Karpas-422 (cell line): ENCODE measurements around the gene MPRIP. TPM values are rescaled to one million over a fixed set of nuclear protein-coding genes. Genes with fewer than 3 reads are reported as not detected.
"Not testable (repeated sequence)": the region's sequence is repeated elsewhere in the genome, so short reads cannot be mapped to it uniquely, and the experiment has no call there.

Experiments
- DNase-seq: peaks from one replicate; pipeline ENCODE4 v3.0.0-alpha.2; 2015
- H2AFZ ChIP-seq: fragments of 200-600 bp; sonication (generic); 2 replicates; pipeline ENCODE4 v1.6.1; 2014; ENCODE audit warnings: antibody characterized with exemption, low read length, mixed read lengths
- H3K27ac ChIP-seq: fragments of 200-600 bp; sonication (generic); 2 replicates; pipeline ENCODE4 v1.5.1; 2014; ENCODE audit warnings: mild to moderate bottlenecking, low read length, moderate library complexity
- H3K27me3 ChIP-seq: fragments of 200-600 bp; sonication (generic); 2 replicates; pipeline ENCODE4 v1.6.1; 2014; ENCODE audit warnings: low read length, mixed read lengths
- H3K36me3 ChIP-seq: fragments of 200-600 bp; sonication (generic); 2 replicates; pipeline ENCODE4 v1.6.1; 2014; ENCODE audit warnings: low read length, mixed read lengths; ENCODE audit not compliant: insufficient read depth
- H3K4me1 ChIP-seq: fragments of 200-600 bp; sonication (generic); 2 replicates; pipeline ENCODE4 v1.6.1; 2014; ENCODE audit warnings: mild to moderate bottlenecking, low read length, mixed read lengths
- H3K4me2 ChIP-seq: fragments of 200-600 bp; sonication (generic); 2 replicates; pipeline ENCODE4 v1.6.1; 2014; ENCODE audit warnings: low read length, low read depth, mild to moderate bottlenecking; ENCODE audit not compliant: poor library complexity, severe bottlenecking
- H3K4me3 ChIP-seq: fragments of 200-600 bp; sonication (generic); 2 replicates; pipeline ENCODE4 v1.5.1; 2014; ENCODE audit warnings: mild to moderate bottlenecking, antibody characterized with exemption, low read length, mixed read lengths
- H3K79me2 ChIP-seq: fragments of 200-600 bp; sonication (generic); 2 replicates; pipeline ENCODE4 v1.6.1; 2014; ENCODE audit warnings: mild to moderate bottlenecking, low read length, mixed read lengths
- H3K9ac ChIP-seq: fragments of 200-600 bp; sonication (generic); 2 replicates; pipeline ENCODE4 v1.6.0; 2014; ENCODE audit warnings: low read length
- H3K9me2 ChIP-seq: fragments of 200-600 bp; sonication (generic), shearing (Covaris generic); replicated peaks from 2 replicates; pipeline ENCODE4 v1.6.0; 2014; ENCODE audit warnings: mild to moderate bottlenecking, low read length, moderate library complexity; ENCODE audit not compliant: insufficient read depth
- H3K9me3 ChIP-seq: fragments of 300-700, 200-600 bp; sonication (generic); 2 replicates; pipeline ENCODE4 v1.6.1; 2014; ENCODE audit warnings: low read length, mixed read lengths
- H4K20me1 ChIP-seq: fragments of 200-600 bp; sonication (generic); 2 replicates; pipeline ENCODE4 v1.6.1; 2014; ENCODE audit warnings: mild to moderate bottlenecking, antibody characterized with exemption, low read length, low read depth; ENCODE audit not compliant: insufficient read depth
- total RNA-seq: library from RNA; depleted of rRNA; stranded (reverse); fragments of >200 nt; shearing (Covaris generic); gene quantifications from 2 replicates; pipeline ENCODE4 v1.2.3, GENCODE V29; 2014; ENCODE audit warnings: low replicate concordance

The MPRIP gene
- total RNA-seq, 1 experiment from 2014 or later, result 44.1 TPM

GRCh38 chr17:17129466-17129865 lies 87.2 kb downstream of the MPRIP start:
- no peak overlapping the region for H2AFZ ChIP-seq
- no peaks in the 10 kb centered on the region for H3K36me3 ChIP-seq
- no peaks in the 10 kb centered on the region for H3K9me3 ChIP-seq
- H3K4me3 ChIP-seq, result no peak overlapping the region
- no peak overlapping the region for H3K9ac ChIP-seq
- H3K27ac ChIP-seq, result no peak overlapping the region
- no peaks in the 10 kb centered on the region for H3K9me2 ChIP-seq
- H4K20me1 ChIP-seq, result peaks cover 14% of the 10 kb centered on the region; the same call in 1 of the 2 replicates
- no peaks in the 10 kb centered on the region for H3K79me2 ChIP-seq
- no peak overlapping the region for H3K4me2 ChIP-seq
- no peaks in the 10 kb centered on the region for H3K27me3 ChIP-seq
- no peaks in the 10 kb centered on the region for H3K4me1 ChIP-seq
- DNase-seq, result no peak

DNA sequence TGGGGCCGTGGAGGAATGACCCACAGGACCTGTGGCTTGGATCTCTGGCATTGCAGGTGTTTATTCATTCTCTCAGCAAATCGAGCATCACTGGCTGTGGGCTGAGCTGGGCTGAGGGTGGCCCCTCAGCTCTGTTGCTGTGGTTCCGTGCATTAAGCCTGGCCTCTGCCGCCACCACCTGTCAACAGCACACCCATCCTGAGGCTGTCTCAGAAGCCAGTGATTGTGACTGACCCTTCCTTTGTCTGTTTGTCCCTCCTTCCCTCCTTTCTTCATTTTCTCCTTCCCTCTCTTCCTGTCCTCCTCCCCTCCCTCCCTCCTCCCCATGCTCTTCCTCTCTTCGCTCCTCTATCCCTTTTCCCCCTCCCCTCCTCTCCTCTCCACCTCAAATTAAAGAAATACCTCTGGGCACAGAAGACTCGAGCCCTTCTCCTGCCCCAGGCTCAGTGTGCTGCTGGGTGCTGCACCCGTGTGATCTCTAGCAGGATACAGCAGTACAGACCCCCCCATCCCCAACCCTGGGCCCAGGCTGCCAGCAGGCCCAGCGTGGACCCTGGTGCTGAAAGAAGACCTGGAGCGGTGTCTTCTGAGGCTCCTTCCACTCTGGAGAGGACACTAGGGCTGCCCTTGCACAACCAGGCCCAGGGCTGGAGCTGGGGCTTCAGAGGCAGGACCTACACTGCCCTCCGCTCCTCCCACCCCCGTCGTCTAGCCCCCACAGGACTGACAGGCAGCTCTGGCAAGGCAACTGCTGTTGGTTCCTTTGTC lies 88.0 kb downstream of the MPRIP start:
- Histone ChIP-seq H3K36me3 (no peaks in the 10 kb centered on the region), H3K27ac (no peak overlapping the region), H3K4me2 (no peak overlapping the region), H3K4me3 (no peak overlapping the region), H2AFZ (no peak overlapping the region), H3K9me3 (no peaks in the 10 kb centered on the region), H4K20me1 (peaks cover 7% of the 10 kb centered on the region; the same call in 1 of the 2 replicates), H3K79me2 (no peaks in the 10 kb centered on the region), H3K27me3 (no peaks in the 10 kb centered on the region), H3K9me2 (no peaks in the 10 kb centered on the region), H3K4me1 (no peaks in the 10 kb centered on the region), H3K9ac (no peak overlapping the region)
- DNase-seq, result no peak

DNA sequence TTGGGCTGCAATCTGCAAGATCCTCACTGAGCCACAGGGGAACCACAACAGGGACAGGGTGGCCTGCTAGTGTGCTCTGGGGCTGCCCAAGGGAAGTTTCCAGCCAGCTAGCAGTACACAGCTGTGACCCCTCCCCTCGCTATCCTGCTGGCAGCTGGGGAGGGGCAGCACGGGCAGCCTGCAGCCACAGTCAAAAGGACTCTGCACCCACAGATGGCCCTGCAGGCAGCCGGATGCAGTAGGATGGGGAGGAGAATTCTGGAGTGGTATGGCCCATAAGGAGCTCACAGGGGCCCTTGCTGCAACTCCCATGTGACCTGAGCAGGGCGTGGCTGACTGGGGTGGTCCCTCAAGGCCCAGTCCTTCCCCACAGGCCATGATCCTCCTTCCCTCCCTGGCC lies 89.6 kb downstream of the MPRIP start:
- no peak overlapping the region for H3K9ac ChIP-seq
- H3K36me3 ChIP-seq, result no peaks in the 10 kb centered on the region
- H3K27ac ChIP-seq, result no peak overlapping the region
- no peaks in the 10 kb centered on the region for H3K9me2 ChIP-seq
- H3K9me3 ChIP-seq, result no peaks in the 10 kb centered on the region
- H3K4me1 ChIP-seq, result no peaks in the 10 kb centered on the region
- no peaks in the 10 kb centered on the region for H4K20me1 ChIP-seq
- no peak for DNase-seq
- H3K79me2 ChIP-seq, result no peaks in the 10 kb centered on the region
- no peak overlapping the region for H3K4me2 ChIP-seq
- no peak overlapping the region for H2AFZ ChIP-seq
- H3K27me3 ChIP-seq, result no peaks in the 10 kb centered on the region
- no peak overlapping the region for H3K4me3 ChIP-seq

DNA sequence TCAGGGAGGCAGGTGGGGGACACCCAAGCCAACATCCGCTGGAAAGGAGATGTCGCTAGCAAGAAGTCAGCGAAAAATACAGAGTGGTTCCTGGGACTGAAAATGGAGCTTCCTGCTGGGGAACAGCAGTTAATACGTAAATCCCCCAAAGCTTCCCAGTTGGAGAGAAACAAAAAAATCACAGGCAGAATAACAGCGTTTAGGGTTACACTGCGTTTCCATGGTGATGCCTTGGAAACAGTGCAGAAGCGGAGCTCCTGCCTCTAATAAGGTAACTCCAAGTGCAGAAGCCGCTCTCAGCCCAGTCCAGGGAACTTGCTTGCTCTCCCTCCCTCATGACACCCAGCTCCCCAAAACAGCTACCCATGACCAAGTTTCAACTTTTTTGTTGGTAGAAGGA lies 90.5 kb downstream of the MPRIP start:
- H3K9me3 ChIP-seq, result no peaks in the 10 kb centered on the region
- H3K79me2 ChIP-seq, result no peaks in the 10 kb centered on the region
- no peak for DNase-seq
- H2AFZ ChIP-seq, result no peak overlapping the region
- H3K4me1 ChIP-seq, result no peaks in the 10 kb centered on the region
- H3K27me3 ChIP-seq, result no peaks in the 10 kb centered on the region
- no peaks in the 10 kb centered on the region for H4K20me1 ChIP-seq
- no peak overlapping the region for H3K4me3 ChIP-seq
- H3K27ac ChIP-seq, result no peak overlapping the region
- no peak overlapping the region for H3K9ac ChIP-seq
- H3K9me2 ChIP-seq, result no peaks in the 10 kb centered on the region
- H3K4me2 ChIP-seq, result no peak overlapping the region
- H3K36me3 ChIP-seq, result no peaks in the 10 kb centered on the region

DNA sequence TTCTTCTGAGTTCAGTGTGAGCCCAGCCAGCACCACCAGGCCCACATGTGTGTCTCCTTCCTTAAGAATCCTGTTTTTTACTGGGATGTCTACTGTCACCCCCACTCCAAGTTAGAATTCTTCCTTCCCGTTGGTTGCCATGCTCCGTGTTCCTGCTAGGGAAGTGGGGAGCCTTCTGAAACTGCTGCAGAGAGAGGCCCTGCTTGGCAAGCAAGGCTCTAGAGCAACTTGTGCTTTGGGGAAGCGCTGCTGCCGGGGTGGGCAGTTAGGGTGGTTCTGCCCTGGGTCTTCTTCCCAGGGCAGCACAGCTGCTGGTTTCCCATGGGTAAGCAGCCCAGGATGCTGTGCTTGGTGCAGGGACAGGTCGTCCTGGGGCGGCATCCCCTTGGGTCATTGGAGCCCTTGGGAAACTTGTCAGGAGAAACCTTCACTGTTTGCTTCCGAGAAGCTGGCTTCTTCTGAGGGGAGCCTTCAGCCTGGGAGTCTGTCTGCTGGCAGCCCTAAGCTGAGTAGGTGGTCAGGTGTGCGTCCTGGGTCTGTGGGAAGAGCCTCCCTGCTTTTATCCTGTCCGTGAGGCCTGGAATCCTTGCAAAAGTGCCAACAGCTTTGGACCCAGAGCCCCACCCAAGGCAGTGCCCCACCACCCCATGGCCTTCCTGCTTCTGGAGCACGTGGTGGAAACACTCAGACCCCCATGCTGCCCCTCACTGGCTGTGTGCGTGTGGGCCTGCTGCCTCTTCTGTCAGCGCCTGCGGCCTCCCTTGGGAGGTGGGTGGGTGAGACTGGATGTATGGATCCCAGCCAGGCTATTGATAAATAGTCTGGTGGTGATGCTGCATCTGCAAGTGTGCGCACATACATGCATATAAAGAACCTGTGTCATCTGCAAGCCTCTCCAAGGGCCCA lies 92.0 kb downstream of the MPRIP start:
- Histone ChIP-seq H3K9ac (no peak overlapping the region), H3K9me2 (no peaks in the 10 kb centered on the region), H3K4me3 (no peak overlapping the region), H3K27ac (no peak overlapping the region), H3K79me2 (no peaks in the 10 kb centered on the region), H3K36me3 (no peaks in the 10 kb centered on the region), H3K4me1 (no peaks in the 10 kb centered on the region), H4K20me1 (no peaks in the 10 kb centered on the region), H2AFZ (no peak overlapping the region), H3K27me3 (no peaks in the 10 kb centered on the region), H3K4me2 (no peak overlapping the region), H3K9me3 (no peaks in the 10 kb centered on the region)
- no peak for DNase-seq

DNA sequence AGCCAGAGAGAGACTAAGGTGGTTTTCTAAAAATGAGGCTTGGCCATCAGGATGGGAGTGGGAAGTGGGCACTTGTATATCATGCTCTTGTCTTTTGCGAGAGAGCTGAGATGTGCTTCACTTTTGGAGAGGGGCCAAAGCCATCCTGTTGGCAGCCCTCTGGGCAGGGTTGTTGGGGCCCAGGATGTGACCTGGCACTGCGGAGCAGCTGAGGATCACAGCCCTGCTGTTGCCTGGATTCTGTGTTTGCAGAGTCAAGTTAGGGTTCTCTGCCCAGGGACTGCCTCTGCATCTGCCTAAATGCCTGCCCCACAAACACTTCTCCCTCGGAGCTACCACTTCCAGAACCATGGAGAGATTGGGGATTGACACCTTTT lies 92.7 kb downstream of the MPRIP start:
- peaks cover 5% of the 10 kb centered on the region for H3K4me1 ChIP-seq
- no peak overlapping the region for H3K9ac ChIP-seq
- H3K27ac ChIP-seq, result no peak overlapping the region
- no peaks in the 10 kb centered on the region for H3K79me2 ChIP-seq
- H4K20me1 ChIP-seq, result no peaks in the 10 kb centered on the region
- H2AFZ ChIP-seq, result no peak overlapping the region
- no peak overlapping the region for H3K4me3 ChIP-seq
- no peak overlapping the region for H3K4me2 ChIP-seq
- DNase-seq, result no peak
- no peaks in the 10 kb centered on the region for H3K9me2 ChIP-seq
- H3K27me3 ChIP-seq, result no peaks in the 10 kb centered on the region
- no peaks in the 10 kb centered on the region for H3K36me3 ChIP-seq
- no peaks in the 10 kb centered on the region for H3K9me3 ChIP-seq

DNA sequence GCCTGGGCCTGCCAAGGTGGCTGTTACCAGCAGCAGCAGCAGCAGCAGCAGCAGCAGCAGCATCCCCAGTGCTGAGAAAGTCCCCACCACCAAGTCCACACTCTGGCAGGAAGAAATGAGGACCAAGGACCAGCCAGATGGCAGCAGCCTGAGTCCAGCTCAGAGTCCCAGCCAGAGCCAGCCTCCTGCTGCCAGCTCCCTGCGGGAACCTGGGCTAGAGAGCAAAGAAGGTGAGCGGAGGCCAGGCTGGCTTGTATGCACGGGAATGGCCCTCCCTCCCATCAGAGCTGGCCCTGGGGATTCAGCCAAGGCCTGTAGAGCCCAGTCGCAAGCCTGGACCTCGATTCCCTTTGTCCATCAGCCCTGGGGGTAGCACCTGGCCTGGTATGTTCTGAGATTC lies 94.0 kb downstream of the MPRIP start:
- not testable (repeated sequence) for H3K79me2 ChIP-seq, H2AFZ ChIP-seq, H4K20me1 ChIP-seq, H3K9me2 ChIP-seq, DNase-seq, H3K4me2 ChIP-seq, H3K9me3 ChIP-seq, H3K27ac ChIP-seq, H3K4me3 ChIP-seq, H3K36me3 ChIP-seq, H3K27me3 ChIP-seq, H3K9ac ChIP-seq
- H3K4me1 ChIP-seq, result peaks cover 18% of the 10 kb centered on the region

DNA sequence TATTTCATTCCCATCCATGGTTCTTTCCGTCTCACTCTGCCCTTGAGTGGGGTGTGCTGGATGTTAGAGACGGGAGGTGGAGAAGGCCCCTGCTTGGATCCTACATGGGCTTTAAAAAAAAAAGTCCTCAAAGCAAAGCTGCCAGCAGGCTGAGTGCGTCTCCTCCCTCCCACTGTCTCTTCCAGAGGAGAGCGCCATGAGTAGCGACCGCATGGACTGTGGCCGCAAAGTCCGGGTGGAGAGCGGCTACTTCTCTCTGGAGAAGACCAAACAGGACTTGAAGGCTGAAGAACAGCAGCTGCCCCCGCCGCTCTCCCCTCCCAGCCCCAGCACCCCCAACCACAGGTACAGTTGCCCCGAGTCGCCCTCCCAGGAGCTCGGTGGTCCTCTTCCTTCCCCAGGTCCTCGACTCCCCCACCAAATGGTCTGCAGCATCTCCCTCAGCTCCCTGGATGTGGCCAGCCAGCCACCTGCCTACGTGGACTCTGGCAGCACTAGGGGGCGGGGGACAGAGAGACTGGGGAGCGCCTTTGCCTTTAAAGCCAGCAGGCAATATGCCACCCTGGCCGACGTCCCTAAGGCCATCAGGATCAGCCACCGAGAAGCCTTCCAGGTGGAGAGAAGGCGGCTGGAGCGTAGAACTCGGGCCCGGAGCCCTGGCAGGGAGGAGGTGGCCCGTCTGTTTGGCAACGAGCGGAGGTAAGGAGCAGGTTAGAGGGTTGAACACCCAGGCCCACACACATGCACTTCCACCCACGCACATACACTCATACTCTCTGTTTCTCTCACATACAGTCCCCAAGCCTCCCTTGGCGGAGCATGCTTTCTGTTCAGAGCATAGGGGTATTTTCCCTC lies 95.7 kb downstream of the MPRIP start:
- H3K4me3 ChIP-seq, result no peak overlapping the region
- no peaks in the 10 kb centered on the region for H3K36me3 ChIP-seq
- H4K20me1 ChIP-seq, result no peaks in the 10 kb centered on the region
- H2AFZ ChIP-seq, result no peak overlapping the region
- no peak overlapping the region for H3K4me2 ChIP-seq
- H3K27me3 ChIP-seq, result no peaks in the 10 kb centered on the region
- no peaks in the 10 kb centered on the region for H3K9me3 ChIP-seq
- H3K27ac ChIP-seq, result no peak overlapping the region
- H3K9me2 ChIP-seq, result no peaks in the 10 kb centered on the region
- H3K4me1 ChIP-seq, result peaks cover 18% of the 10 kb centered on the region
- DNase-seq, result no peak
- H3K9ac ChIP-seq, result no peak overlapping the region
- no peaks in the 10 kb centered on the region for H3K79me2 ChIP-seq
